NCI-H82 (cell line): ENCODE data around the gene ANAPC4.
A peak's percentile ranks its signal among the peaks of the same experiment; 100 is the strongest.
"Not testable (repeated sequence)": the region's sequence is repeated elsewhere in the genome, so short reads cannot be mapped to it uniquely, and the experiment has no call there.

ENCODE experiments used
- DNase-seq: peaks from one replicate; lab custom pipeline; 2025; lab: John Stamatoyannopoulos, UW

The ANAPC4 gene, protein sequence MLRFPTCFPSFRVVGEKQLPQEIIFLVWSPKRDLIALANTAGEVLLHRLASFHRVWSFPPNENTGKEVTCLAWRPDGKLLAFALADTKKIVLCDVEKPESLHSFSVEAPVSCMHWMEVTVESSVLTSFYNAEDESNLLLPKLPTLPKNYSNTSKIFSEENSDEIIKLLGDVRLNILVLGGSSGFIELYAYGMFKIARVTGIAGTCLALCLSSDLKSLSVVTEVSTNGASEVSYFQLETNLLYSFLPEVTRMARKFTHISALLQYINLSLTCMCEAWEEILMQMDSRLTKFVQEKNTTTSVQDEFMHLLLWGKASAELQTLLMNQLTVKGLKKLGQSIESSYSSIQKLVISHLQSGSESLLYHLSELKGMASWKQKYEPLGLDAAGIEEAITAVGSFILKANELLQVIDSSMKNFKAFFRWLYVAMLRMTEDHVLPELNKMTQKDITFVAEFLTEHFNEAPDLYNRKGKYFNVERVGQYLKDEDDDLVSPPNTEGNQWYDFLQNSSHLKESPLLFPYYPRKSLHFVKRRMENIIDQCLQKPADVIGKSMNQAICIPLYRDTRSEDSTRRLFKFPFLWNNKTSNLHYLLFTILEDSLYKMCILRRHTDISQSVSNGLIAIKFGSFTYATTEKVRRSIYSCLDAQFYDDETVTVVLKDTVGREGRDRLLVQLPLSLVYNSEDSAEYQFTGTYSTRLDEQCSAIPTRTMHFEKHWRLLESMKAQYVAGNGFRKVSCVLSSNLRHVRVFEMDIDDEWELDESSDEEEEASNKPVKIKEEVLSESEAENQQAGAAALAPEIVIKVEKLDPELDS

DNA sequence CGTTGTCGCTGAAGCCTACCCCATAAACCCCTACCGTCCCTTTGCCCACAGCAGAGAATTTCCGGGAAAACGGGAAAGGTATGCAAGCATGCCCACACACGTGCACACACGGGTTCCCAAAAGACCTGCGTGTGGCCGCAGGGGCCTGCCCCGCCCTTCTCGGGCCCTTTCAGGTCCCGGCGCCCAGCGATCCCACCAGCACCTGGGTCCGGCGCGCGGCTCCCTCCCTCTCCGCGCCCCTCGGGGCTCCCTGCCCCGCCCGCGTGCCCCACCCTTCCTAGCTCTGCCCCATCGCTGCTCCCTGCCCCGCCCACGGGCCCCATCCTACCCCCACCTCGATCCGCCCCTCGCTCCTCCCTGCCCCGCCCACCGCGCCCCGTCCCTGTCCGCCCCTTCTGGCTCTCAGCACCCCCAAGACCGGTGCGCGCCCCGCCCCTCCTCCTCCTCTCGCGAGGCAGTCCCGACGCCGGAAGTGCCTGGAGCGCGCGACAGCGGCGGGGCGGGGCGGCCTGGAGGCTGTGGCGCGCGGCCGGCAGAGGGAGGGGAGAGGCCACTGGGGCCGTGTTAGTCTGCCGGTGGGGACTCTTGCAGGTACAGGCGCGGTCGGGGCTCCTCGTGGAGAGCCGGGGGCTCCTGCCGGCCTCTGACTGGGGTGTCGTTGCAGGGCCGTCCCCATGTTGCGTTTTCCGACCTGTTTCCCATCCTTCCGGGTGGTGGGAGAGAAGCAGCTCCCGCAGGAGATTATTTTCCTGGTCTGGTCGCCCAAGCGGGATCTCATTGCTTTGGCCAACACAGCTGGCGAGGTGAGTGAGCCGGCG is at the start of gene ANAPC4:
TSS of gene ANAPC4 (plus strand) at position 510 of the 818 bp plus-strand sequence. CDS start at position 675, 165 bp downstream.
- peak; percentile 96 for DNase-seq

DNA sequence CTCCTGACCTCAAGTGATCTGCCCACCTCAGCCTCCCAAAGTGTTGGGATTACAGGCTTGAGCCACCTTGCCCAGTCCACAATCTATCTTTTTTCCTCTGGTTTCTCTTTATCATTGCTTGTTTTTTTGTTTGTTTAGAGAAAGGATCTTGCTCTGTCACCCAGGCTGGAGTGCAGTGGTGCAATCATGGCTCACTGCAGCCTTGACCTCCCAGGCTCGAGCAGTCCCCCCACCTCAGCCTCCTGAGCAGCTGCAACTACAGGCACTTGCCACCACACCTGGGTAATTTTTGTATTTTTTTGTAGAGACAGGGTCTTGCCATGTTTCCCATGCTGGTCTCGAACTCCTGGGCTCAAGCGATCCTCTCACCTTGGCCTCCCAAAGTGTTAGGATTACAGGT is 48.6 kb upstream of the ANAPC4 start:
- not testable (repeated sequence) for DNase-seq

DNA sequence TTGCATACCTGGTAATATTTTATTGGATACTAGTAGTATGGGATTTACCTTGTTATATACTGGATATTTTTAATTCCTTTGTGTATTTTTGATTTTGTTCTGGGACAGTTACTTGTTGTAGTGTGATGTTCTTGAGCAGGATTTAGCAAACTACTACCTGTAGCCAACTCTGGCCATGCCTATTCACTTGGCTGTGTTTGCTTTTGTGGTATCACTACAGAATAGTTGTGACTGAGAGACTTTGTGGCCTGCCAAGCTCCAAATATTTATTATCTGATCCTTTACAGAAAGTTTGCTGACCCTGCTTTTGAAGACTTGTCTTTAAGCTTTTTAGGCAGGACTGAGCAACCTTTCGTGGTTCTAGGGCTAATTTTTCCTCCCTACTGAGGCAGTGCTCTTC is 46.7 kb upstream of the ANAPC4 start:
- no peak for DNase-seq

DNA sequence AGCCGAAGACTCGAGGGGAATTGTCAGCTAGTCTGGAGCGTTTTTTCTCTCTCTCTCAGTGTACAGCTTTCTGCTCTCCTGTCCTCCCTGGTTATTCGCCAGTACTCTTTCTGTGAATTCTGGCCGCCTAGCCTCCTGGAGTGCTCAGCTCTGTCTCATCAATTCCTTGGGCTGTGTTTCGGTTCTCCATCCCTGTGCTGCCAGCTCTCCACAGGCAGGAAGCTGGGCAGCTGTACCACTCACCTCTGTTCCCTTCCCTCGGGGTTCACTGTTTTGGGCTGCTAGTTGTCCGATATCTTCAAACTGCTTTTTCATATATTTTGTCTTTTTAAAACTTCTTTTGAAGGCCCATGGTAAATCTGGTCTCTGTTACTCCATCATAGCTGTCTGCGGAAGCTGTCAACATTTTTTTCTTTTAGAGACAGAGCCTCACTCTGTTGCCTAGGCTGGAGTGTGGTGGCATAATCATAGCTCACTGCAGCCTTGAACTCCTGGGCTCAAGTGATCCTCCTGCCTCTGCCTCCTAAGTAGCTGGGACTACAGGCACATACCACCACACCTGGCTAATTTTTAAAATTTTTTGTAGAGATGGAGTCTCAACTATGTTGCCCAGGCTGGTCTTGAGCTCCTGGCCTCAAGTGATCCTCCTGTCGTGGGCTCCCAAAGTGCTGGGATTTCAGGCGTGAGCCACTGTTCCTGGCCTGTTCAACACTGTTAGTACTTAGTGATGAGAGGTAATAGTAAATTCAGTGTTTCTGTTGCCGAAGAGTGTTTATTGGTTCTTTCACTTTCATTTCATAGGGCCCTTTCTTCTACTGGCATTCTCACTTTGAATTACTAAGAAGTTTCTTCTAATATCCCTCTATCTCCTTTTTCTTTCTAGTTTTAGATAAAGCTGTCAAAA is 45.9 kb upstream of the ANAPC4 start:
- DNase-seq: no peak

DNA sequence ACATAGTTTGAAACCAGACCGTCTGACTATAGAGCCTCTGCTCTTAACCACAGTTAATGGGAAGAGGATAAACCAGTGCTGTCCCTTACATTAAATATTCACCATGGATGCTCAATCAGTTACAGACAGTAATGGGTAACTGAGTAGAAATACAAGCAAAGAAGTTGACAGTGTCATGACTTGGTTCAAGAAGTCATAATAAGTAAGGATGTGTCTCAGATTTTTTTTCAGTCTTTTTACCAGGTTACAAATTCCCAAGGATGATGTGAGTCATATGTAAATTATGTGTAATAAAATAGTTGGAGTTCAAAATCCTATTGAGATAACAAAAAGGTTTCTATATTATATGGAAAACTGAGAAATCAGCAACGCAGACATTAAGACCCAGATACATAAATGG is 33.4 kb upstream of the ANAPC4 start:
- no peak for DNase-seq

DNA sequence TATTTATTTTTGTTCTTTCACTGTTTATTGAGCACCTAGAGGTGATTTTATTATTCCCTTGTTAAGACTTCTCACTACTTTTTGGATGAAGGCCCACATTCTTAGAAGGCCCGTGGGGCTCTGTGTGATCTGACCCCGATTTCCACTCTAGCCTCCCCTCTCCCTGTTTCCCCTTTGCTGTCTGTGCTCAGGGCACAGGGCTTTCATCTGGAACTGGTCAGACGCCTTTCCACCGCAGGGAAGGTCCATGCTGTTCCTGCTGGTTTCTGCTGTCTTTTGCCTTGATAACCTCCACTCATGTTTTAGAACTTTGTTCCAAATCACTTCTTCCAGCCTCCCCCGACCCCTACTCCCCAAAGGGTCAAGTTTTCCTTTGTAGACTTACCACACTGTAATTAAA is 31.3 kb upstream of the ANAPC4 start:
- DNase-seq: no peak

DNA sequence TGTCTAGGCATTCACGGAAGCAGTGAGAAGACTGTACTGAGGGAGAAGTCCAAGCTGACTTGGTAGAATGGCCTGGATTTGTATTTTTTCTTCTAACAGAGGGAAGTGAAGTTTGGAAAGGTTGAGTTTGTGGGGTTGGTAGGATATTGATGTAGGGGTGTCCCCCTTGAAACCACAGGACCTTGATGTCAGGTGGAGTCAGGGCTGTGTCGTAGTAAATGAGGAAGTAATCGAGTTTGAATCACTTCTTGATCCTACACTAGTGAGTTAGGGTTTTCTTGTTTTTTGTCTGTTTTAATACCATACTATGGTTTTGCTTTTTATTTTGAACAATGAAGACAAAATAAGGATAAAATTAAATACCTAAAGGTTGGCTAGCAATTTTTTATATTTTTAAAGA is 30.1 kb upstream of the ANAPC4 start:
- no peak for DNase-seq

DNA sequence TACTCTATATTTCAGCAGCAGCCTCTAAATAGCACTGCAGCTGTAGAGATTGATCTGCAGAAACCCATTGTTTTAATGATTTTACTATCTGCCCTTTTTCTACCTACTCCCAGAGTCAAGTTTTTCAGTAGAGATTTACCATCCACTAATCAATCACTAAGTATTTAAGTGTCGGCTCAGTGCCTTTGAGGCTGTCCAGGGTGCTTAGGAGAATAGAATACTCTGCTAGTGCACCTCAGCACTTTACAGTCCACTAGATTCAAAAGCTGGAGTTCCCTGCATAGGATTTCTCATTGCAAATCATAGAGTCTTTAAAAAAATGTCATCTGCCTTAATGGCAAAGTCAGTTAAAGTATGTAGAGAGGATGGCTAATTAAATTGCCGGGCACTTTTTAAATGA is 29.6 kb upstream of the ANAPC4 start:
- peak; percentile 7 for DNase-seq

DNA sequence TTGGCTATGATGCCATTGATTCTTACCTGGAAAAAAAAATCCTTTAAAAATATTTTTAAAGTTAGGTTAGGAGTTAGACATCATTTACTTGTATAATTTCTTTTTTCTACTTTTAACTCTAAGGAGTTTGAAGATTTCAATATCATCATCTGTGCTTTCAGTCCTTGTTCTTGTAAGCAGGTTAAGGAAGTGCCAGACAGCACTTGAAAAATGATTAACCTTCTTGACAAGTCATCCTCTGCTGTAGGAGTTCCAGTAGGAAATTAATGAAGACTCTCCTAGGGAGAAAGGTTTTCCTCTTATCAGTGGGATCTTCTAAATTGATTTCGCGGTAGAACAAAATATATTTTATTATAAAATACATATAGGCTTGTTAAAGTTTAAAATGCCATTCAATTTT is 29.1 kb upstream of the ANAPC4 start:
- no peak for DNase-seq

DNA sequence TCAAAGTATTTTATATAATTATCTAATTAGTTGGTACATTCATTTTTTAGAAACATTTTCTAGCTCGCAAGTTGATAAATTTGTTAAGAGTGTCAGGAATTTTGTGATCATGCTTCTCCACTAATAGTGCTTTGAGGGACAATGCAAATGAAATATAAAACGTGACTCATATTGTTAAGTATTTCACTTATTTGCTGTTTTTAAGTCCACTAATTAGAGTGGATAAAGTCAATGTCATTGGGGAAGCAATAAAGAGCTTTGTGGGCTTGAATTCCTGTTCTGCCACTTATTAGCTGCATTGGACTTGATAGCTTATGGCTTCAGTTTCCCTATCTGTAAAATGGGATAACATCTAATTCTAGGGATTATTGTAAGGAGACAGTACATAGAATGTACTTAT is 26.5 kb upstream of the ANAPC4 start:
- DNase-seq: no peak

DNA sequence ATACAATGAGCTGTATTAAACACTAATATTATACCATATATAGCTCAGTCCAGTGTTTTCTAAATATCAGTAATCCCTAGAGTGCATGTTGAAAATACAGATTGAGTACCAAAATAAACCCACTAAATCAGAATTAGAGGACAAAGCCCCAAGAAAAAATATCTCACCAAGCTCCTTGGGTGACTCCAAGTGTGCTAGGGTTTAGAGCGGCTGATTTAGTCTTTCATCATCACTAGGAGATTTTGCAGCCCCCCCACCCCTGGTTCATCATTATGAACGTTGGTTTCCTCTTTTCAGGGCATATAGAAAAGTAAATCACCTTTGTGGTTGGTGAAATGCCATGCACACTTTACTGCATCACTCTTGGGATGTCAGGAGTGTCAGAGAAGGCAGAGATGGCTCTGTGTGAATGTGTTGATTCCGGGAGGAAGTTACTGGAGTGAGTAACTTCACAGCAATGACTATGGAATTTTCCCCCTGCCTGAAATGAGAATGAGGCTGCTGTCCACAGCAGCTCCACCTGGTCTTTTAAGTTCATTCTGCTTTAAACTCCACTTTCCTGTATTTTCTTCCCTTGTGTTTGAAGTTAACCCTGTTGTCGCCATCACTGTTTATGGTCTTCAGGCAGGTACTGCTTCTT is 25.2 kb upstream of the ANAPC4 start:
- DNase-seq: no peak

DNA sequence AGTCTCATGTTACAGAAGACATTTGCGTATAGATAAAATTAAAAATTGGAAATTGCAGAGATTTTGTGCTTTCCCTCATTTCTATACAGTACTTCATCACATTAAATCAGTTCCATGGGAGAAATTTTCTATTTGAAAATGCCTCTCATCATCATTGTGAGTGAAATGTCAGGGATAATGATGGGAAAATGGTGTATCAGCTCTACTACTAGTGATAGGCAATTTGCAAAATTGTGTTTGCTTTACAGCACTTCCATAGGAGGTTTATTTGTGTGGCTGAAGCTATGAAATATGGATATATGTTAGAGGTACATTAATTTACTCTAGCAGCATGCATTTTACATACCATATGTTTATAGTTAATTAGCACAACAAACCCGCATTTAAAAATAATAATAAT is 21.0 kb upstream of the ANAPC4 start:
- DNase-seq: no peak

DNA sequence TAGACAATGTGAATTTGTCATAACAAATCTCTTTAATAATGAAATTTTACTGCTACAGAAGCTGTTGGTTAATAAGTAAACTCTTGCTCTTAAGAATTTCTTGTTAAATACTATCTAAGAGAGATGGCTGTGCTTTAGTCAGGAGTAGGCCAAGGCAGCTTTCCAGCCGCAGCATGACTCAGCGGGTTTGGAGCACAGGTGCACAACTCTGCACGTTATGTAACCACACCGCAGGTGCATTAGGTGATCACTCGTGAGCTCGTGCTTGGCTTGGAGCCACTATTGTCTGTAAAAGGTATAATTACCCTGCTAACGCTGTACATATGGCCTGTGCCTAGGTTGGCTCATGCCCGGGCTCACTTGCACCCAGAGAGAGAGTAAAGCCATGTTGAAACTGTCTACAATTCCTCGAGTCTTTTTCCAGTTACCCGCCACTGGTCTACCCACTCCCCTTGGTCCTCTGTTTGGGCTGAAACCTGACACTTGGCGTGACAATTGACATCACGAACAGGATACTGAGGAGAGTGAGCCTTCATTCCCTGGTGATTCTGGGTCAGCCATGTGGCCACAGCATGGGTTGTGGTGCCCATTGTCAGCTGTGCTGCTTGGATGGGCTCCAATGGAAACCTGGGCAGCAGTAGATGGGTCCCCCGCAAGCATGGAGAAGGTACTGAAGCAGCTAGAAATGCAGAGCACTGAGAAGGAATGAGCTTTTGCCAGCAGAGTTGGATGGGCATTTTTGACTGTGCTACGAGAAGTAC is 18.4 kb upstream of the ANAPC4 start:
- no peak for DNase-seq

DNA sequence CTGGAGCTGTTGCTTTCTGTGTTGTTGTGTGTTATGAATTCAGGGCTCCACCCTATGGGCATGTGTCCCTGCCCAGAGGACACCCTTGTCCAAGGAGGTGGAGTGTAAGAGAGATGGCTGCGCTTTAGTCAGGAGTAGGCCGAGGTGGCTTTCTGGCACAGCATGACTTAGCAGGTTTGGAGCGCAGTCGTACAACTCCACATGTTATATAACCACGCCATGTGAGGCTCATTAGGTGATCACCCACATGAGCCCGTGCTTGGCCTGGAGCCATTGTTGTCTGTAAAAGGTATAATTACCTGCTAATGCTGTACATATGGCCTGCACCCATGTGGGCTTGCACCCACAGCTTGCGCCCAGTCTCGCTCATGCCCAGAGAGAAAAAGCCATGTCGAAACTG is 15.8 kb upstream of the ANAPC4 start:
- peak; percentile 9 for DNase-seq

DNA sequence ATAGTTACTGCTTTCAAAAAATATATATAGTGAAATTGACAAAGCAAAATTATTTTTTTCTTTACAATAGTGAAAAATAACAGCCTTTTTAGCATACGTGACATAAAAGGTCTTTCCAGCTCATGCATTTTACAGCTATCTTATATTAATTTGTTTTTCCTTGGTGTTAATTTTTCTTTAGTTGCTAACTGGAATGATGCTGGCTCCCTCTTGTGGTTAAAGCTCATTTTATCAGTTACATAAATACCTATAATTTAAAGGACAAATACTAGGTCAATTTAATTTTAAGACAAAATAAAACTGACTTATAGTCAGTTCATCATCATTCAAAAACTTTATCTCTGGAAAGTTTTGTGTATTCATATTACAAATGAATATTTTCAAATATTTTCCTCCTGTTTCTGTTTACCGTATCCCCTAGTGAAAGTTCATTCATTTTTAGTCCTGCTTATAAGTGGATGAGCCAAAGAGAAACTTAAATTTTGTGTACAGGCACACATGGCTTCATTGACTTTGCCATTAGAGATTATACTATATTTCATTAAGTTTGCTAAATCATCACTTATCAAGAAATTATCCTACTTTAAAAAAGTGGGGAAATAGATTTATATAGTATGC is 9.9 kb upstream of the ANAPC4 start:
- peak; percentile 55 for DNase-seq

DNA sequence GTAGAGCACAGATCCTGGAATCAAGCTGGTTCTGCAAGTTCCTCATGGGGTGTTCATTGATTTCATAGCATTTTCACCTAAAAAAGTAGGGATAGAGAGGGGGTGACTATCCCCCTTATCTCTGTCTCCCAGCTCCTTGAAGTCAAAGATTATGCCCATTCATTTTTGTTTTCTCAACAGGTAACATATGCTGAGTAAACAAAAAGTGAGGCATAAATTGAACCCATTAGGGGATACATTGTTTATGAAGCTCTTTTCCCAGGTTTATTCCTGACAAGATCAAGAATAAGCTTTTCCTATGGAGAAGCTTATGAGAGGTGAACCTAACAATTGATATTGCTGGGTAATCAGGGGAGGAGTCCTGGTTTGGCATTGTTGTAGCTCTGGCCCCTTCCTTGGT is 9.2 kb upstream of the ANAPC4 start:
- no peak for DNase-seq

DNA sequence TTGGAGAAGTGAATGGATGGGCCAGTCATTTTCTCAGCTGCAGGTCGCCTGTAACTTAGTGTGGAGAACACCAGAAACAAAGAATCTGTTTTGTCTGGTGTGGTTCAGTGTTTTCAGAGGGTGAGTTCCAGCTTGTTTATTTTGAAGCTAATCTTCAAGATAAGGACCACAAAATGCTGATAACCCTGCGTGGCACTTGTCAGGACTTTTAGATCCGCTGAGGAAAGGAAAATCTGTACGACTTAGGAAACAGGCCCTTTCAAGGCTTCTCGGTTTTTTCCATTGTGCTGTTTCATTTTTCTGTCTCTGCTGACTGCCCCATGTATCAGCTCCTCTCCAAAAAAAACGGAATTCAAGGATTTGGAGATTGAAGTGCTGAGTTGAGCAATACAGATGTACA is 8.7 kb upstream of the ANAPC4 start:
- no peak for DNase-seq

DNA sequence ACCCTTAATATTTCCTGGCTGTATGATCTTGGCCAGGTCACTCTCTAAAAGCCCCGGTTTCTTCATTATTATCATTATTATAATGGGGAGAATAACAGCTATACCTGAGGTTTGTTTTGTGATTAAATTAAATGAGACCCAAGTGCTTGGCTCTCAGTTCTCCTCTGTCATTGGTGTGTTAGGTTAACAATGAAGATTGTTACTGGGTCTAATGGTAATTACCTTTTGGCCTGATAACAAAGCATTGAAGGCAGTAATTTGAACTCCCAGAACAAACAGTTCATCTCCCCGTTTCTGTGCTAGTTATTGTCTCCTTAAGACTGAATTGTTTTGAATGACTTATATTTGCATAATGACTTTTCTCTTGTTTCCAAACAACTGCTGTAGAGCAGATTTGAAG is 6.8 kb upstream of the ANAPC4 start:
- no peak for DNase-seq

DNA sequence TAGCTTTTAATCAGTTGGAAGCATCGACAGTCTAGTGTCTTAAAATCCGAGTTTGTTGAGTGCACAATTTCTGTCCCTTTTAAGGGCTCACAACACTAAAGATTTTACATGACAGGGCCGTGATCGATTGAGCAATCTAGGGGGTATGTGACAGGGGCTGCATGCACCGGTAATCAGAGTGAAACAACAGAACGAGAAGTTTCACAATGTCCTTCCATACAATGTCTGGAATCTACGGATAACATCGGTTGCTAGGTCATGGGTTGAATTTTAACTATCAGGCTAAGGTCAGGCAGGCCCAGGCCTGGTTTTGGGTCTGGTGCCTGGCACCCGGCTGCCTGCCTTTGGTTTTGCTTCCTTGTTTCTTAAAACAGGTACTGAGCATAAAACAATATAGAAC is 4.5 kb upstream of the ANAPC4 start:
- not testable (repeated sequence) for DNase-seq
